Activated naive CD8-positive, alpha-beta T cell treated with anti-CD3 and anti-CD28 coated beads, Interleukin-2, amount 10 ng/mL, durations not matched to agents 7 days and 5 days (primary cell): Measurements from ENCODE around the gene KLHDC3. TPM values are rescaled to one million over a fixed set of nuclear protein-coding genes. Genes with fewer than 3 reads are reported as not detected.

Experiments used
- ATAC-seq: fragments of 150-1000 bp; cut with Tn5 transposase; one replicate; pipeline ENCODE4 v1.10.0; 2021; ENCODE audit warnings: low read depth, moderate library complexity
- POLR2A ChIA-PET: fragments of 350-600 bp; sonication (Branson Sonifier 250); formaldehyde crosslinking; loops from one replicate; lab custom pipeline; 2021; ENCODE audit warnings: antibody characterized with exemption; lab: Charles Lee
- DNase-seq: peaks from one replicate; pipeline ENCODE4 v3.0.0; 2021
- H3K27ac Mint-ChIP-seq: one replicate; pipeline ENCODE4 v1.8.0; 2022; ENCODE audit warnings: mild to moderate bottlenecking, mixed read lengths
- H3K27me3 Mint-ChIP-seq: one replicate; pipeline ENCODE4 v1.8.0; 2022; ENCODE audit warnings: mild to moderate bottlenecking, moderate library complexity, mixed read lengths
- H3K36me3 Mint-ChIP-seq: one replicate; pipeline ENCODE4 v1.8.0; 2021; ENCODE audit warnings: mild to moderate bottlenecking, mixed read lengths
- H3K4me1 Mint-ChIP-seq: one replicate; pipeline ENCODE4 v1.8.0; 2021; ENCODE audit warnings: mixed read lengths
- H3K4me3 Mint-ChIP-seq: one replicate; pipeline ENCODE4 v1.8.0; 2022; ENCODE audit warnings: mild to moderate bottlenecking, moderate library complexity, mixed read lengths
- H3K9me3 Mint-ChIP-seq: one replicate; pipeline ENCODE4 v1.8.0; 2021; ENCODE audit warnings: mixed read lengths
- total RNA-seq, 2 experiments: library from RNA; stranded (reverse); gene quantifications; one replicate each; pipeline ENCODE4 v1.2.3, GENCODE V29; 2021

KLHDC3 gene
- total RNA-seq, 2 experiments from 2014 or later: 69.4 to 69.9 TPM

DNA sequence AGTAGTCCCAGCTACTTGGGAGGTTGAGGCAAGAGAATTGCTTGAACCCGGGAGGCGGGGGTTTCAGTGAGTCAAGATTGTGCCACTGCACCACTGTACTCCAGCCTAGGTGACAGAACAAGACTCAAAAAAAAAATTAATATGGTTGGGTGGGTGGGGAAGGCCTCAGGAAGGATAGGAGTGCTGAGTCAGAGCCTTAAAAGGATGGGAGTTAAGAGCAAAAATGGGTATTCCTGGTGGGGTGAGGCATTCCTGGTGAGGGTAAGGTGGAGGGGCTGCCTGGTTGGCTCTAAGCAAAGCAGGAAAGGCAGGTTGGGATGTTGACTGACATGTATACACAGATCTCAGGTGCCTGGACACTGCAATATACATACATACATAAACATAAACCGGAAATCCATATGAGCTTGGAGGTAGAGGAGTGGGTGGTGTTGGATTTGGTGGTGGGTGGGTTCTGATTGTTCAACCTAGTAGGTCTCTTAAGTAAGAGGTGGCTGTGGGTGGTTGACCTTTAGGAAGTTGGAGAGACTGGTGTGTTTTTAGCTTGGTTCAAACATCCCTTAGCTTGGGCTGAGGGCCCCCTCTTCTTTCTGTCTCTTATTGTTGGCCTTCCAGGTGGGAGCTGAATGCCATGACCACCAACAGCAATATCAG is 6.1 kb downstream of the KLHDC3 start:
- no peak for ATAC-seq
- no peaks in the 10 kb centered on the region for H3K9me3 Mint-ChIP-seq
- DNase-seq: no peak
- POLR2A ChIA-PET: interaction anchor here (1.1 to 2.6 kb wide), 6 partner anchors 10 to 91 kb away, joined by 3 to 16 read pairs (median 13); partner anchors contain the start of genes CNPY3, CUL7, KLC4 and MRPL2
- no peaks in the 10 kb centered on the region for H3K27me3 Mint-ChIP-seq
- peak overlapping the region; percentile 28 for H3K4me3 Mint-ChIP-seq
- peaks cover 28% of the 10 kb centered on the region for H3K36me3 Mint-ChIP-seq
- peaks cover 22% of the 10 kb centered on the region for H3K4me1 Mint-ChIP-seq
- peak overlapping the region; percentile 8 for H3K27ac Mint-ChIP-seq

DNA sequence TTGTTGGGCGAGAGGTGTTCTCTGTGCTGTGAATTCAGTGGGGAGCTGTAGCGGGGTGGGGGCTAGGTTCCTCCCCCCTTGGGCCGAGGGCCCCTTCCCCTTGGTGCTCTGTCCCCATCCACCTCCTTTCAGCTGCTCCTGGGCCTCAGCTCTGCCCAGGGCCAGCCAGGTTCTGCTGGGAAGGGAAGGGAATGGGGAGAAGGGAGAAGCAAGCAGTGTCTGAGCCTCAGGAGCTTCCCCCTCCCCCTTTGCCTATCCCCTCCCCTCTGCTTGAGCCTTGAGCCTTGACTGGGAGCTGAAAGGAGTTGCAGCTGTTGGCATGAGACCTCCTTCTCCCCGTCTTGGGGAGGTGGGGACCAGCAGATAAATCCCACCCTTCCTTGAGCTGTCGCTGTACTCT is 6.8 kb downstream of the KLHDC3 start:
- peak; percentile 7 for ATAC-seq
- Mint-ChIP-seq H3K9me3 (no peaks in the 10 kb centered on the region), H3K4me3 (peak overlapping the region; percentile 83), H3K27me3 (no peaks in the 10 kb centered on the region), H3K4me1 (peaks cover 22% of the 10 kb centered on the region), H3K27ac (peak overlapping the region; percentile 81), H3K36me3 (peaks cover 30% of the 10 kb centered on the region)
- no peak for DNase-seq
- POLR2A ChIA-PET: interaction anchor here (0.7 to 2.6 kb wide), 13 partner anchors 9 to 130 kb away, joined by 3 to 16 read pairs (median 5); partner anchors contain the start of genes CNPY3, CUL7, KLC4 and MRPL2

DNA sequence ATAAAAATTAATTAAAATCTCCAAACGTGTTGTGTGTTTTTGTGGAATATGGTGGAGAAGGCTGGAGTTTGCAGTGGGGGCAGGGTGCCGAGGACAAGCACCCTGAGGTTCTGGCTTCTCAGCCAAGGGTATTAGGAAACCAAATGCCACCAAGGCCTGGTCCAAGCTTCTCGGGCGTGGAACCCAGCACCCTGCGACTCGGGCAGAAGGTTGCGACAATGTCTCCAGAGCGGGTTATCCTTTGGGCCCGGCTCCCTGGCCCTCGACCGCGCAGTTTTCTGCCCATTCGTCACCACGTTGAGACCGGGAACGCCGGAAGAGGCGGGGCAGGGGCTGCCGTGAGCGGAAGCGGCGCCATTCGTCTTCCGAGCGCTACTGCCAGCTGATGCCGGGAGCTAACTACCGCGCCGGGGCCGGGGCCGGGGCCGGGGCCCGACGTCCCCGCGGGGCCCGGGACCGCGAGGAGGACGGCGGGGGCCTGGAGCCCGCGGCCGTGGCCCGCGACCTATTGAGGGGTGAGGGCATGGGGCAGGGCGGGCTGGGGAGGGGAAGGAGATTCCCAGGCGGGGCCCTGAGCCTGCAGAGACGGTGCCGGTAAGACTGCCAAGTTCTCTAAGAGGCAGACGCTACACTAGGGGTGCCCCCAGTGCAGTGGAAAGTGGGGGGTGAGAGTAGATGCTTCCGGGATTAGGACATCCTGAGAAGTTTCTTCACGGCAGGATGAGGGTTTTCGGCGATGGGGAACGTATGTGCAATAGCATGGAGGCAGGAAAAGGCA is 7.4 kb downstream of the KLHDC3 start, which contains the start of gene RRP36:
Gene RRP36, plus strand, starts transcription at position 354 of the 778 bp plus-strand sequence. Its CDS starts 32 bp downstream, at position 386.
- Mint-ChIP-seq H3K27me3 (no peaks in the 10 kb centered on the region), H3K9me3 (no peaks in the 10 kb centered on the region), H3K27ac (peak within 1 kb of the TSS; percentile 93), H3K4me3 (peak within 1 kb of the TSS; percentile 98), H3K36me3 (peaks cover 29% of the 10 kb centered on the region), H3K4me1 (peaks cover 19% of the 10 kb centered on the region)
- ATAC-seq (peak; percentile 75), DNase-seq (peak; percentile 72)
- POLR2A ChIA-PET: interaction anchor here (0.7 to 2.6 kb wide), 15 partner anchors 14 to 131 kb away, joined by 3 to 16 read pairs (median 5); partner anchors contain the start of genes CNPY3, CUL7, KLC4 and MRPL2

DNA sequence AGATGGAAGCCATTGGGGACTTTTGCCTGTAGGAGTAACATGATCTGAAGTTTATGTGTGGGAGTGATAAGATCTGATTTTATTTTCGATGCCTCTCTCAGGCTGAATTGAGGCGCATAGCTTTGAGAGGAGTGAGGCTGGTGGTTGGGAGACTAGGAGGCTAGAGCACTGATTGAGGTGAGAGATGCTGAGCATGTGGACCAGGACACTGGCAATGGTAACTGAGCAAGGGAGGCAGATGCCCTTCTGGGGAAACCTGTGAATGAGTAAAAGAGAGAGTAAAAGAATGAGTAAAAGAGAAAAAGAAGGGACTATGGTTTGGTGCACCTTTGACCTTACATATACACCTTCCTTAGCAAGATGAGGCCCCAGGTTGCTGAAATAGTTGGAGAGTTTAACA is 10.4 kb downstream of the KLHDC3 start:
- Mint-ChIP-seq H3K4me3 (no peak overlapping the region), H3K9me3 (no peaks in the 10 kb centered on the region), H3K4me1 (peaks cover 13% of the 10 kb centered on the region), H3K27me3 (no peaks in the 10 kb centered on the region), H3K36me3 (peaks cover 35% of the 10 kb centered on the region), H3K27ac (peak overlapping the region; percentile 5)
- POLR2A ChIA-PET: interaction anchor here (0.7 to 0.9 kb wide), 2 partner anchors 29 to 134 kb away, joined by 3 read pairs; partner anchors contain the start of gene CUL7
- DNase-seq (no peak), ATAC-seq (no peak)

DNA sequence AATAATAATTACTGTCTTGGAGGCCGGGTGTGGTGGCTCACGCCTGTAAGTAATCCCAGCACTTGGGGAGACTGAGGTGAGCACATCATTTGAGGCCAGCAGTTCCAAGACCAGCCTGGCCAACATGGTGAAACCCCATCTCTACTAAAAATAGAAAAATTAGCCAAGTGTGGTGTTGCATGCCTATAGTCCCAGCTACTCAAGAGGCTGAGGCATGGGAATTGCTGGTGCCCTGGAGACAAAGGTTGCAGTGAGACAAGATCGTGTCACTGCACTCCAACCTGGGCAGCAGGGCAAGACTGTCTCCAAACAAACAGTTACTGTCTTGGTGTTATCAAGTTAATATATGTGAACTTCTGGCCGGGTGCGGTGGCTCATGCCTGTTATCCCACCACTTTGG is 12.3 kb downstream of the KLHDC3 start:
- Mint-ChIP-seq H3K4me3 (no peak overlapping the region), H3K27me3 (no peaks in the 10 kb centered on the region), H3K27ac (no peak overlapping the region), H3K9me3 (no peaks in the 10 kb centered on the region), H3K36me3 (peaks cover 29% of the 10 kb centered on the region), H3K4me1 (peaks cover 8% of the 10 kb centered on the region)
- POLR2A ChIA-PET: no interaction called here
- ATAC-seq (no peak), DNase-seq (no peak)

DNA sequence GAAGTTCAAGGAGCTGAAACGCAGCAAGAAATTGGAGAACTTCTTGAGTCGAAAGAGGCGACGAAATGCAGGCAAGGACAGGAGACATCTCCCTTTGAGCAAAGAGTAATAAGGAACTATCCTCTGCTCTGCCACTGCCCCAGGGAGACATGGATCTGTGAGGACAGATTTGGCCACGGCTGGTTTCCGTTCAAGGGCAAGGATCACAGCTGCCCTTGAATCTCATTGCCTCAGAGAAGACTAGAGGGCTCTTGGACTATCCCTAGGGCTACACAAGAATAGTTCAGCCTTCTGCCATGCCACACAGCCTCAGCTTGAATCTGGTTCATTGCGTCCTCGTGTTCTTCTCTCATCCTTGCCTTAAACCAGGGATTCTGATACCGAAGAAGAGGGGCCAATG is 15.1 kb downstream of the KLHDC3 start:
- Mint-ChIP-seq H3K36me3 (peaks cover 35% of the 10 kb centered on the region), H3K9me3 (no peaks in the 10 kb centered on the region), H3K27ac (no peak overlapping the region), H3K4me1 (peaks cover 12% of the 10 kb centered on the region), H3K4me3 (no peak overlapping the region), H3K27me3 (no peaks in the 10 kb centered on the region)
- ATAC-seq (no peak), DNase-seq (no peak)
- POLR2A ChIA-PET: interaction anchor here (1.4 kb wide), 1 partner anchor 9 kb away, joined by 3 read pairs; no protein-coding TSS in a partner anchor

DNA sequence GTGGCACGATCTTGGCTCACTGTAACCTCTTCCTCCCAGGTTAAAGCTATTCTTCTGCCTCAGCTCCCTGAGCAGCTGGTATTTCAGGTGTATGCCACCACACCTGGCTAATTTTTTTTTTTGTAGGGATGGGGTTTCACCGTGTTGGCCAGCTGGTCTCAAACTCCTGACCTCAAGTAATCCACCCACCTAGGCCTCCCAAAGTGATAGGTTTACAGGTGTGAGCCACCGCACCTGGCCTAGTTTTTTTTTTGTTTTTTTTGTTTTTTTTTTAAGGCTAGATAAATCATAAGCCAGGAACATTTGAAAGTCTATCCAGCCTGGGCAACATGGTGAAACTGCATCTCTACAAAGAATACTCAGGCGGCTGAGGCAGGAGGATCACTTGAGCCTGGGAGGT is 18.3 kb downstream of the KLHDC3 start:
- no peak overlapping the region for H3K4me3 Mint-ChIP-seq
- peaks cover 21% of the 10 kb centered on the region for H3K36me3 Mint-ChIP-seq
- no peaks in the 10 kb centered on the region for H3K27me3 Mint-ChIP-seq
- no peak for DNase-seq
- no peak overlapping the region for H3K27ac Mint-ChIP-seq
- POLR2A ChIA-PET: no interaction called here
- no peaks in the 10 kb centered on the region for H3K9me3 Mint-ChIP-seq
- ATAC-seq: no peak
- peaks cover 8% of the 10 kb centered on the region for H3K4me1 Mint-ChIP-seq

DNA sequence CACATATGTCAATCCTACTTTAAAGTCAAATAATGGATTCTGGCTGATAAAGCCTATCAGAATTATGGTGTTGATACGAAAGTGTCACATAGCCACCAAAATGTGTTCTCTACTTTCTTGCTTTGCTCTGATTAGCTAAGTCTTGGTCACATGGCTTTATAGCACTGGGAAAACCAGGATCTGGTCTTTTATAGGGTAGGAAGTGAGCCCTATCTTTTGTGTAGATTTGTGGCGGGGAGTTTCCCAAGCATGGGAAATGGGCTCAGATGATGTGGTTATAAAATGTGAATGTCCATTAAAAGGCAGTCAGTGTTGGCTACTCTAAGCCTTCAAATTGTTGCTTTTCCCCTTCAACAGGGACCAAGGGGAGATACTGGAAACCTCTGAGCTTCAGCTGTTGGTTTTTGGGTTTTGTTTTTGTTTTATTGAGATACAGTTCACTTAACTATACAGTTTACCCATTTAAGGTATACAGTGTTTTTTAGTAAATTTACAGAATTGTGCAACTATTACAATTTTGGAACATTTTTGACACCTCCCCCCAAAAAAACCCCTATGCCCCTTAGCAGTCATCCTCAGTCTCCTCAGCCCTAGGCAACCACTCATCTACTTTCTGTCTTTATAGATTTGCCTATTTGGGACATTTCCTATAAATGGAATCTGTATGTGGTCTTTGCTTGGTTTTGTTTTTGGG is 19.6 kb downstream of the KLHDC3 start:
- ATAC-seq (no peak), DNase-seq (no peak)
- POLR2A ChIA-PET: interaction anchor here (0.7 kb wide), 1 partner anchor 424 kb away, joined by 3 read pairs; no protein-coding TSS in a partner anchor
- Mint-ChIP-seq H3K4me1 (peaks cover 5% of the 10 kb centered on the region), H3K27ac (no peak overlapping the region), H3K27me3 (no peaks in the 10 kb centered on the region), H3K36me3 (peaks cover 18% of the 10 kb centered on the region), H3K9me3 (no peaks in the 10 kb centered on the region), H3K4me3 (no peak overlapping the region)

DNA sequence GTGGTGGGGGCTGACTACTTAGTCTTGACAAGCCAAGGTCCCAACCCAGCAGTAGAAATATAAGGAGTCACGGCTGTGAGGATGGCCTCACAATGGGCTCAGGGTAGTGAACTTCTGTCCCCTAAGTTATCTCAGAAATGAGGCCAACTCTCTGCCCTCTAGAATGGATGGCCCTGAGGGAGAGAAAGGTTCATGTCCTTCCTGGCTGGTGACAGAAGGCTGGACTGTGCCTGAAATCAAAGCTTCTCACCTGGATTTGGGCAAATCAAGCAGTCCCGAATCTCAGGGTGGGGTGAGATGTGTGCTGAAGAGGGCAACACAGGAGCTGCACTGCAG is 20.1 kb downstream of the KLHDC3 start:
- Mint-ChIP-seq H3K27me3 (no peaks in the 10 kb centered on the region), H3K4me1 (peaks cover 5% of the 10 kb centered on the region), H3K9me3 (no peaks in the 10 kb centered on the region), H3K4me3 (no peak overlapping the region), H3K36me3 (peaks cover 18% of the 10 kb centered on the region), H3K27ac (no peak overlapping the region)
- ATAC-seq: no peak
- no peak for DNase-seq
- POLR2A ChIA-PET: interaction anchor here (1.8 kb wide), 1 partner anchor 13 kb away, joined by 5 read pairs; the partner anchor contains the start of gene RRP36

DNA sequence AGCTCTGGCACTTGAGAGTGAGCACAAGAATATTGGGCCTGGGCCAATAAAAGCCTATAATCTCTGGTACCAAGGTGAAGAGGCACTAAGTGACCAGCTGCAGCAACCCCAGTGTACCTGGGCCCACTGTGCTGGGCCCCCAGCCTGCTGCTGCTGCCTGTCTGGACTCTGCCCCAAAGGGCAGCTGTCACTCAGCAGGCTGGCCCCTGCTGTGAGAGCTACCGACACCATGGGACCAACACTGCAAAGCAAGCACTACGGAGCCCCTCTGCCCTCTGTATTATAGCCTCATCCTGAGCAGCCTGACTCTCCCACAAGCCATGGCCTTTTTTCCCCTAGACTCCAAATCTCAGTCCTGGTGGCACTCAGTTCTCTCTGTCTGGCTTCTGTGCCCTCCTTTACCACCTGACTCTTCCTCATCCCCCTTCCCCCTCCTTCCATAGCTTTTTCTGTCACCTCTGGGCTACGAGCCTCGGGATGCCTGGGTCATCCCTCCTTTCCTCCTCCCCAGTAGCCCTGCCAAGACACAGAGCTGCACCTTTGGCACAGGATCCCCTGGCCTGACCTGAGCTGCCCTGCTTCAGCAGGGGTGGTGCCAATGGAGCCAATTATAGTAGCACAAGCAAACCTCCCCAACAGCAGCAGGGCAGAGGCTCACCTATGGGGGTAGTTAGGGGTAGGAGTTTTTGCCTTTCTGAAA is 21.6 kb downstream of the KLHDC3 start:
- ATAC-seq: no peak
- peaks cover 8% of the 10 kb centered on the region for H3K4me1 Mint-ChIP-seq
- H3K27ac Mint-ChIP-seq: no peak overlapping the region
- POLR2A ChIA-PET: interaction anchor here (1.8 kb wide), 1 partner anchor 14 kb away, joined by 5 read pairs; the partner anchor contains the start of gene RRP36
- H3K36me3 Mint-ChIP-seq: peaks cover 17% of the 10 kb centered on the region
- no peak overlapping the region for H3K4me3 Mint-ChIP-seq
- H3K9me3 Mint-ChIP-seq: no peaks in the 10 kb centered on the region
- no peaks in the 10 kb centered on the region for H3K27me3 Mint-ChIP-seq
- DNase-seq: no peak

DNA sequence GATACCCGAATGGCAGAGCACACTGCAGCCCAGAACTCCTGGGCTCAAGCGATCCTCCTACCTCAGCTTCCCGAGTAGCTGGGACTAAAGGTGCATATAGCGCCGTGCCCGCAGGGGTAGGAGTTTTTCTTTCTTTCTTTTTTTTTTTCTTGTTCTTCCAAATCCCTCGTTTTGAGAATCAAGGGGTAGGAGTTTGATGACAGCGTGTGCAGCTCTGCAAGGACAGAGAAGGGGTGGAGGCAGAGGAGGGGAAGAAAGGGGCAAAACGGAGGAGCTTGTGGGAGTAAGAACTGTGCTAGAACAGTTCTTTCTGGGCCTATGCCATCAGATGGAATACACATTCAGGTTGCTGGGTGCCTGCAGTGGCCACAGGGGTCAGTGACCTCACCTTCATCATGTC is 22.7 kb downstream of the KLHDC3 start:
- Mint-ChIP-seq H3K27ac (peak overlapping the region; percentile 43), H3K27me3 (no peaks in the 10 kb centered on the region), H3K4me1 (peaks cover 7% of the 10 kb centered on the region), H3K9me3 (no peaks in the 10 kb centered on the region), H3K36me3 (peaks cover 15% of the 10 kb centered on the region), H3K4me3 (no peak overlapping the region)
- ATAC-seq: no peak
- POLR2A ChIA-PET: interaction anchor here (1.5 kb wide), 1 partner anchor 17 kb away, joined by 3 read pairs; the partner anchor contains the start of gene CUL7
- DNase-seq: no peak

DNA sequence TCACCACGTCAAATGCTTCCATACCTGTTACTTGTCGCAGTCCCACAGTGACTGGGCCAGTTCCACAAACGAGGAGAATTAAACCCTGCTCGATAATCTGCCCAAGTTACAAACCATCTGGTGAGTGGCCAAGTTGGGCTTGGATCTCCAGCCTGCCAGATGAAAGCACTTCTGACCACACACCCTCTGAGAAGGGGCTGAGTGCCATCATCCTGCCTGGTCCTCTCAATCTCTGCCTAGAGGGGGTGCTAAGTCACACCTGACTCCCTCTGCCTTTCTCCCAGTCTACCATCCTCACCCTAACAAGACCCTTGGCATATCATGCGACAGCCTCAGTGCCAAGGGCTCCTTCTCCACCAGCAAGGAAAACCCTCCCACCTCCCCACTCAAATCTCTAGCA is 23.1 kb downstream of the KLHDC3 start:
- ATAC-seq (no peak), DNase-seq (no peak)
- Mint-ChIP-seq H3K4me1 (peaks cover 6% of the 10 kb centered on the region), H3K4me3 (no peak overlapping the region), H3K27me3 (no peaks in the 10 kb centered on the region), H3K36me3 (peaks cover 12% of the 10 kb centered on the region), H3K9me3 (no peaks in the 10 kb centered on the region), H3K27ac (peak overlapping the region; percentile 43)
- POLR2A ChIA-PET: interaction anchor here (0.8 to 1.5 kb wide), 2 partner anchors 16 kb away, joined by 3 read pairs; partner anchors contain the start of genes CUL7 and RRP36
